B cell (primary cell): Measurements from ENCODE around the gene RPUSD2. TPM values are rescaled to one million over a fixed set of nuclear protein-coding genes. Genes with fewer than 3 reads are reported as not detected.
"Not testable (repeated sequence)": the region's sequence is repeated elsewhere in the genome, so short reads cannot be mapped to it uniquely, and the experiment has no call there.

ENCODE experiments used
- ATAC-seq: fragments of 200-7000 bp; cut with Tn5 transposase; one replicate; pipeline ENCODE4 v1.10.0; 2021; ENCODE audit warnings: low read depth, mild to moderate bottlenecking, moderate number of reproducible peaks, moderate library complexity
- CTCF ChIA-PET: fragments of 350-600 bp; sonication (Branson Sonifier 250); formaldehyde crosslinking; loops from one replicate; lab custom pipeline; 2021; ENCODE audit warnings: antibody characterized with exemption, inconsistent platforms; lab: Charles Lee
- POLR2A ChIA-PET: fragments of 350-600 bp; sonication (Branson Sonifier 250); formaldehyde crosslinking; loops from one replicate; lab custom pipeline; 2021; ENCODE audit warnings: antibody characterized with exemption; lab: Charles Lee
- DNase-seq: peaks from one replicate; pipeline ENCODE4 v3.0.0; 2013
- H2AFZ ChIP-seq: 2 replicates; pipeline ENCODE4 v1.6.1; 2012; ENCODE audit warnings: mild to moderate bottlenecking, low read depth, low read length; ENCODE audit not compliant: insufficient read depth, poor library complexity, severe bottlenecking
- H3K27ac ChIP-seq, 2 donors: 1 replicate in 1 of 2; 2 replicates in 1 of 2; pipeline ENCODE4 v1.5.1; 2012 to 2013; ENCODE audit warnings: low read length in 2 of 2, mild to moderate bottlenecking in 2 of 2, moderate library complexity in 1 of 2
- H3K27me3 ChIP-seq, 4 experiments: fragments of 200-600 bp in 1 of 4; sonication (generic) in 1 of 4; replicated peaks in 1 of 4; 1 replicate in 2 of 4; 2 replicates in 2 of 4; pipeline versions ENCODE4 v1.6.1 to v1.7.0; 2013 to 2016; ENCODE audit warnings: low read length in 3 of 4, mild to moderate bottlenecking in 2 of 4, mixed read lengths in 1 of 4, moderate library complexity in 1 of 4; ENCODE audit not compliant: insufficient read depth in 4 of 4, control insufficient read depth in 3 of 4; ENCODE audit errors: control extremely low read depth in 1 of 4
- H3K36me3 ChIP-seq, 2 experiments: replicated peaks in 1 of 2; 1 replicate in 1 of 2; 2 replicates in 1 of 2; pipeline versions ENCODE4 v1.6.1 to v1.7.1; 2013; ENCODE audit warnings: low read length in 1 of 2; ENCODE audit not compliant: insufficient read depth in 2 of 2, control insufficient read depth in 1 of 2; ENCODE audit errors: control extremely low read depth in 1 of 2, extremely low read depth in 1 of 2
- H3K4me1 ChIP-seq, 2 donors: fragments of 200-600 bp in 1 of 2; sonication (generic) in 1 of 2; 1 replicate in 1 of 2; 2 replicates in 1 of 2; pipeline versions ENCODE4 v1.5.1 to v1.6.1; 2013 to 2017; ENCODE audit warnings: low read length in 2 of 2; ENCODE audit not compliant: control insufficient read depth in 2 of 2, insufficient read depth in 2 of 2
- H3K4me2 ChIP-seq: replicated peaks from 2 replicates; pipeline ENCODE3; 2012; ENCODE audit warnings: mild to moderate bottlenecking, low read depth, low read length; ENCODE audit not compliant: poor library complexity, severe bottlenecking
- H3K4me3 ChIP-seq, 5 experiments: fragments of 200-600 bp in 1 of 5; sonication (generic) in 1 of 5; 1 replicate in 3 of 5; 2 replicates in 2 of 5; pipeline versions ENCODE4 v1.5.1 to v1.7.0; 2011 to 2016; ENCODE audit warnings: low read length in 4 of 5, mild to moderate bottlenecking in 4 of 5, low read depth in 2 of 5, control low read depth in 1 of 5, moderate library complexity in 1 of 5; ENCODE audit not compliant: insufficient read depth in 1 of 5; ENCODE audit errors: control extremely low read depth in 1 of 5, extremely low read depth in 1 of 5
- H3K79me2 ChIP-seq: fragments of 200-600 bp; sonication (generic); one replicate; pipeline ENCODE4 v1.6.0; 2016; ENCODE audit warnings: low read length; ENCODE audit not compliant: control insufficient read depth, insufficient read depth
- H3K9ac ChIP-seq: fragments of 200-600 bp; sonication (generic); 2 replicates; pipeline ENCODE4 v1.6.1; 2017; ENCODE audit warnings: mild to moderate bottlenecking, low read length, moderate library complexity
- H3K9me3 ChIP-seq, 3 donors: one replicate each; pipeline versions ENCODE4 v1.6.1 to v1.7.1; 2013; ENCODE audit warnings: low read length in 2 of 3; ENCODE audit not compliant: control insufficient read depth in 2 of 3, insufficient read depth in 1 of 3; ENCODE audit errors: control extremely low read depth in 1 of 3
- H4K20me1 ChIP-seq: 2 replicates; pipeline ENCODE4 v1.6.0; 2012; ENCODE audit warnings: mild to moderate bottlenecking, low read length; ENCODE audit not compliant: insufficient read depth, control insufficient read depth, poor library complexity, severe bottlenecking
- H3K27ac Mint-ChIP-seq: one replicate; pipeline ENCODE4 v1.8.0; 2021; ENCODE audit warnings: mixed read lengths
- H3K27me3 Mint-ChIP-seq: one replicate; pipeline ENCODE4 v1.8.0; 2021; ENCODE audit warnings: mixed read lengths
- H3K4me1 Mint-ChIP-seq: one replicate; pipeline ENCODE4 v1.8.0; 2021; ENCODE audit warnings: mixed read lengths
- H3K4me3 Mint-ChIP-seq: one replicate; pipeline ENCODE4 v1.8.0; 2021; ENCODE audit warnings: mixed read lengths
- H3K9me3 Mint-ChIP-seq: one replicate; pipeline ENCODE4 v1.8.0; 2022; ENCODE audit warnings: mixed read lengths; ENCODE audit not compliant: insufficient read depth
- CTCF ChIP-seq: fragments of 200-600 bp; IDR thresholded peaks from one replicate; pipeline ENCODE4 v1.8.0; 2022; ENCODE audit warnings: antibody characterized with exemption, mild to moderate bottlenecking
- EZH2 ChIP-seq: IDR thresholded peaks from 2 replicates; pipeline ENCODE4 v1.6.1; 2012; ENCODE audit warnings: borderline replicate concordance, low read depth, mild to moderate bottlenecking, moderate library complexity, low read length; ENCODE audit not compliant: insufficient read depth, poor library complexity, severe bottlenecking
- WGBS: methylation state at CpG from one replicate; pipeline ENCODE4 v1.1.5; 2013; ENCODE audit warnings: missing lambda C conversion rate; ENCODE audit not compliant: insufficient coverage; 5-methylcytosine and 5-hydroxymethylcytosine counted together
- intact Hi-C: fragments of 100-400 bp; cut with micrococcal nuclease; formaldehyde crosslinking; loops from one replicate; pipeline ENCODE4 v1.10.0; 2022
- polyA plus RNA-seq: library from polyadenylated mRNA; depleted of rRNA; stranded (reverse); fragments of >200 nt; gene quantifications from 2 replicates; pipeline ENCODE4 v1.2.3, GENCODE V29; 2012
- total RNA-seq, 2 donors: library from RNA; stranded (reverse); fragments of 120-200 nt in 1 of 2; gene quantifications; 1 replicate in 1 of 2; 2 replicates in 1 of 2; pipeline versions ENCODE4 v1.2.3 to v1.2.4, GENCODE V29; 2013 to 2022

The RPUSD2 gene
- total and polyA plus RNA-seq, 2 donors (not counting 1 experiment from before 2014, with no cell fraction given) = 9.8 to 21.1 TPM

GRCh38 chr15:40578892-40579291, 9.8 kb downstream of the RPUSD2 start:
- H3K4me1 ChIP-seq = no peaks in the 10 kb centered on the region
- CTCF ChIA-PET = no interaction called here
- intact Hi-C loops = no loop called here
- POLR2A ChIA-PET = no interaction called here
- no peak for ATAC-seq
- H3K9me3 Mint-ChIP-seq = no peaks in the 10 kb centered on the region
- H3K4me1 Mint-ChIP-seq = no peaks in the 10 kb centered on the region
- no peak overlapping the region for H3K4me3 Mint-ChIP-seq
- no CpG with 5 or more reads among the region's 4 CpGs for WGBS
- no peaks in the 10 kb centered on the region for H3K27me3 Mint-ChIP-seq
- H3K4me2 ChIP-seq = no peak overlapping the region
- peaks cover 0 to 8% of the 10 kb centered on the region in 2 experiments for H3K36me3 ChIP-seq
- DNase-seq = no peak
- no peaks in the 10 kb centered on the region for H3K9me3 ChIP-seq
- H3K9ac ChIP-seq = no peak overlapping the region
- H3K27ac Mint-ChIP-seq = no peak overlapping the region
- H3K4me3 ChIP-seq = no peak overlapping the region
- TF ChIP-seq CTCF (no peak), EZH2 (no peak)
- H4K20me1 ChIP-seq = peaks cover 2% of the 10 kb centered on the region
- no peak overlapping the region for H2AFZ ChIP-seq
- no peaks in the 10 kb centered on the region for H3K79me2 ChIP-seq
- H3K27me3 ChIP-seq = no peaks in the 10 kb centered on the region
- no peak overlapping the region for H3K27ac ChIP-seq

GRCh38 chr15:40581796-40582195, 12.7 kb downstream of the RPUSD2 start:
- H3K4me1 Mint-ChIP-seq, H3K4me1 ChIP-seq, H3K4me2 ChIP-seq, H2AFZ ChIP-seq, H3K27me3 Mint-ChIP-seq, H3K9ac ChIP-seq, H3K4me3 Mint-ChIP-seq, H3K9me3 Mint-ChIP-seq, DNase-seq, intact Hi-C loops, H3K36me3 ChIP-seq, H3K9me3 ChIP-seq, H4K20me1 ChIP-seq, H3K4me3 ChIP-seq, H3K79me2 ChIP-seq, ATAC-seq, H3K27ac Mint-ChIP-seq, H3K27me3 ChIP-seq, H3K27ac ChIP-seq: not testable (repeated sequence)
- CTCF ChIA-PET = interaction anchor here (0.9 kb wide), 1 partner anchor 62 kb away, joined by 4 read pairs; no protein-coding TSS in a partner anchor
- POLR2A ChIA-PET = interaction anchor here (0.7 to 0.8 kb wide), 3 partner anchors 15 to 839 kb away, joined by 3 to 4 read pairs (median 3); no protein-coding TSS in a partner anchor
- 100% methylated on average over 1 of the region's 2 CpGs for WGBS
